Cerebellar nuclear complex (tissue), 1 donor: ENCODE results near the gene PKP4.
A peak's percentile ranks its signal among the peaks of the same experiment; 100 is the strongest.
"Not testable (repeated sequence)": the region's sequence is repeated elsewhere in the genome, so short reads cannot be mapped to it uniquely, and the experiment has no call there.

Experiments used
- DNase-seq, 2 experiments: peaks; one replicate each; lab custom pipeline; 2025; lab: John Stamatoyannopoulos, UW

PKP4 gene

GRCh38 chr2:158456309-158457066, at the start of gene PKP4, which contains the start of gene CCDC148:
Gene PKP4 (plus strand): TSS chr2:158456952. CDS start chr2:158533185, 76,233 bp downstream.
Gene CCDC148 (minus strand): TSS chr2:158456753. CDS start chr2:158456439, 314 bp downstream.
- peak; percentile 88 to 89 for DNase-seq

GRCh38 chr2:158407031-158407430, 49.7 kb upstream of the PKP4 start:
- DNase-seq = peak; percentile 32 to 68

GRCh38 chr2:158410132-158410531, 46.6 kb upstream of the PKP4 start:
- no peak for DNase-seq

- DNase-seq = no peak
Observed at GRCh38 chr2:158411748-158412147, 45.0 kb upstream of the PKP4 start.

- DNase-seq = no peak
Observed at GRCh38 chr2:158412206-158412605, 44.5 kb upstream of the PKP4 start.

- DNase-seq = no peak
Observed at GRCh38 chr2:158413581-158413980, 43.2 kb upstream of the PKP4 start.

GRCh38 chr2:158414538-158414937, 42.2 kb upstream of the PKP4 start:
- no peak for DNase-seq

- DNase-seq = no peak
Observed at GRCh38 chr2:158432117-158432516, 24.6 kb upstream of the PKP4 start.

- DNase-seq = not testable (repeated sequence)
Observed at GRCh38 chr2:158433716-158434115, 23.0 kb upstream of the PKP4 start.

- not testable (repeated sequence) for DNase-seq
Observed at GRCh38 chr2:158439062-158439461, 17.7 kb upstream of the PKP4 start.

GRCh38 chr2:158443606-158444005, 13.1 kb upstream of the PKP4 start:
- DNase-seq = no peak

GRCh38 chr2:158457092-158457825, 507 bp downstream of the PKP4 start:
- no peak for DNase-seq

GRCh38 chr2:158457826-158458616, 1.3 kb downstream of the PKP4 start:
- DNase-seq = peak in 1 of 2 experiments; percentile 28

- DNase-seq = peak in 1 of 2 experiments; percentile 28
Observed at GRCh38 chr2:158458617-158458920, 1.8 kb downstream of the PKP4 start.

GRCh38 chr2:158459161-158460003, 2.6 kb downstream of the PKP4 start:
- DNase-seq = peak in 1 of 2 experiments; percentile 15

GRCh38 chr2:158460632-158461297, 4.0 kb downstream of the PKP4 start:
- DNase-seq = no peak

GRCh38 chr2:158463496-158464095, 6.8 kb downstream of the PKP4 start:
- DNase-seq = no peak

- no peak for DNase-seq
Observed at GRCh38 chr2:158464426-158465281, 7.9 kb downstream of the PKP4 start.

GRCh38 chr2:158467248-158467647, 10.5 kb downstream of the PKP4 start:
- DNase-seq = no peak

GRCh38 chr2:158472829-158473228, 16.1 kb downstream of the PKP4 start:
- DNase-seq = not testable (repeated sequence)
